HCT116 (cell line): ENCODE measurements around the gene TSSK2. TPM values are rescaled to one million over a fixed set of nuclear protein-coding genes. Genes with fewer than 3 reads are reported as not detected.

ENCODE experiments used
- ATAC-seq: fragments of 200-7000 bp; cut with Tn5 transposase; 2 replicates; pipeline ENCODE4 v1.9.1; 2020; ENCODE audit warnings: mild to moderate bottlenecking, moderate library complexity
- BruUV-seq: library from RNA; stranded (reverse); fragments of 400-500 nt; replicated peaks from 2 replicates; lab custom pipeline; 2021; lab: Mats Ljungman, UMichigan
- CTCF ChIA-PET: fragments of 300-600 bp; sonication (Branson Sonifier 250); formaldehyde crosslinking; loops from one replicate; lab custom pipeline; 2021; ENCODE audit warnings: antibody characterized with exemption; lab: Charles Lee
- POLR2A ChIA-PET: fragments of 300-600, 350-600 bp; sonication (Branson Sonifier 250); formaldehyde crosslinking; loops from one replicate; lab custom pipeline; 2021; ENCODE audit warnings: antibody characterized with exemption; lab: Charles Lee
- RAD21 ChIA-PET, 2 experiments: fragments of 300-600 bp; sonication (Branson Sonifier 250); formaldehyde crosslinking; loops; one replicate each; lab custom pipeline; 2023; ENCODE audit warnings: low total read pairs in 2 of 2; ENCODE audit not compliant: uncharacterized antibody in 2 of 2, unreplicated experiment in 2 of 2, low non-redundant PET in 1 of 2; lab: Charles Lee
- DNase-seq: peaks from one replicate; pipeline ENCODE4 v3.0.0-alpha.2; 2010; ENCODE audit warnings: low read depth, low spot score
- H2AFZ ChIP-seq: fragments of 200-600 bp; shearing (Covaris generic), sonication (generic); 2 replicates; pipeline ENCODE4 v1.6.1; 2017; ENCODE audit warnings: low read depth, mixed run types, mixed read lengths, antibody characterized with exemption, low read length; ENCODE audit not compliant: poor library complexity, severe bottlenecking
- H3K27ac ChIP-seq: 2 replicates; pipeline ENCODE4 v1.5.1; 2012; ENCODE audit warnings: low read depth, low read length
- H3K27me3 ChIP-seq: fragments of 200-600 bp; sonication (generic); 2 replicates; pipeline ENCODE4 v1.6.1; 2016; ENCODE audit warnings: mixed run types, low read length, mixed read lengths; ENCODE audit not compliant: insufficient read depth
- H3K36me3 ChIP-seq, 2 experiments: fragments of 200-500 bp in 1 of 2; fragments of 200-600 bp in 1 of 2; sonication (Bioruptor generic) in 1 of 2; sonication (generic) in 1 of 2; 2 replicates each; pipeline versions ENCODE4 v1.5.1 to v1.6.1; 2014 to 2016; ENCODE audit warnings: low read length in 2 of 2, inconsistent platforms in 1 of 2, mixed read lengths in 1 of 2, mixed run types in 1 of 2; ENCODE audit not compliant: insufficient read depth in 2 of 2, control insufficient read depth in 1 of 2
- H3K4me1 ChIP-seq, 2 experiments: fragments of 200-600 bp in 1 of 2; sonication (generic) in 1 of 2; 2 replicates each; pipeline versions ENCODE4 v1.5.1 to v1.6.1; 2012 to 2017; ENCODE audit warnings: low read length in 2 of 2, inconsistent platforms in 1 of 2, mild to moderate bottlenecking in 1 of 2, mixed read lengths in 1 of 2, mixed run types in 1 of 2, moderate library complexity in 1 of 2; ENCODE audit not compliant: insufficient read depth in 2 of 2, control insufficient read depth in 1 of 2
- H3K4me2 ChIP-seq: fragments of 200-600 bp; sonication (generic); 2 replicates; pipeline ENCODE4 v1.6.1; 2017; ENCODE audit warnings: mixed run types, low read length, mixed read lengths
- H3K4me3 ChIP-seq, 2 experiments: fragments of 200-600 bp in 1 of 2; sonication (generic) in 1 of 2; replicated peaks in 1 of 2; 2 replicates each; pipeline ENCODE4 v1.5.1; 2011 to 2016; ENCODE audit warnings: low read length in 2 of 2, control low read depth in 1 of 2, low read depth in 1 of 2, mild to moderate bottlenecking in 1 of 2, mixed read lengths in 1 of 2, mixed run types in 1 of 2
- H3K79me2 ChIP-seq: fragments of 200-600 bp; sonication (generic); 2 replicates; pipeline ENCODE4 v1.6.1; 2017; ENCODE audit warnings: mild to moderate bottlenecking, mixed run types, low read length, moderate library complexity, mixed read lengths; ENCODE audit not compliant: insufficient read depth
- H3K9ac ChIP-seq: fragments of 200-600 bp; sonication (generic); 2 replicates; pipeline ENCODE4 v1.6.1; 2016; ENCODE audit warnings: low read length, mixed read lengths
- H3K9me2 ChIP-seq: fragments of 200-600 bp; sonication (generic), shearing (Covaris generic); 2 replicates; pipeline ENCODE4 v1.6.1; 2017; ENCODE audit warnings: mixed run types, mild to moderate bottlenecking, moderate library complexity; ENCODE audit not compliant: insufficient read depth
- H3K9me3 ChIP-seq, 2 experiments: fragments of 200-500 bp in 1 of 2; fragments of 200-600 bp in 1 of 2; sonication (Bioruptor generic) in 1 of 2; sonication (generic) in 1 of 2; 2 replicates each; pipeline ENCODE4 v1.6.1; 2014 to 2017; ENCODE audit warnings: low read length in 2 of 2, mixed read lengths in 2 of 2, inconsistent platforms in 1 of 2, low read depth in 1 of 2, mild to moderate bottlenecking in 1 of 2, mixed run types in 1 of 2, moderate library complexity in 1 of 2; ENCODE audit not compliant: control insufficient read depth in 1 of 2, insufficient read depth in 1 of 2
- H4K20me1 ChIP-seq: fragments of 200-600 bp; sonication (generic), shearing (Covaris generic); 2 replicates; pipeline ENCODE4 v1.6.1; 2017; ENCODE audit warnings: mixed run types, mild to moderate bottlenecking, moderate library complexity; ENCODE audit not compliant: insufficient read depth
- CBX3 ChIP-seq: IDR thresholded peaks from 2 replicates; pipeline ENCODE4 v1.6.1; 2012; ENCODE audit warnings: low read depth
- CEBPB ChIP-seq: IDR thresholded peaks from 2 replicates; pipeline ENCODE4 v1.6.1; 2012; ENCODE audit warnings: low read depth
- ELF1 ChIP-seq: IDR thresholded peaks from 2 replicates; pipeline ENCODE4 v1.6.1; 2012; ENCODE audit warnings: low read depth, borderline replicate concordance
- EZH2phosphoT487 ChIP-seq: fragments of 200-600 bp; IDR thresholded peaks from 2 replicates; pipeline ENCODE4 v1.6.1; 2018; ENCODE audit warnings: antibody characterized with exemption, borderline replicate concordance
- FOSL1 ChIP-seq: IDR thresholded peaks from 2 replicates; pipeline ENCODE4 v1.6.1; 2012; ENCODE audit warnings: low read depth
- JUND ChIP-seq: IDR thresholded peaks from 2 replicates; pipeline ENCODE4 v1.6.1; 2012
- POLR2A ChIP-seq: IDR thresholded peaks from 2 replicates; pipeline ENCODE4 v1.7.0; 2011; ENCODE audit warnings: borderline replicate concordance; ENCODE audit not compliant: insufficient read depth, insufficient read length; ENCODE audit errors: extremely low read depth
- RAD21 ChIP-seq: IDR thresholded peaks from 2 replicates; pipeline ENCODE4 v1.6.1; 2012; ENCODE audit warnings: low read depth, mild to moderate bottlenecking
- SIN3A ChIP-seq: IDR thresholded peaks from 2 replicates; pipeline ENCODE4 v1.6.1; 2012; ENCODE audit warnings: low read depth
- SP1 ChIP-seq: IDR thresholded peaks from 2 replicates; pipeline ENCODE4 v1.6.1; 2012; ENCODE audit warnings: low read depth
- ZFX ChIP-seq: fragments of 450-650 bp; IDR thresholded peaks from 2 replicates; pipeline ENCODE4 v1.6.1; 2017
- ZNF274 ChIP-seq: fragments of 200-500 bp; sonication (Bioruptor generic); IDR thresholded peaks from 2 replicates; pipeline ENCODE4 v1.6.1; 2014; ENCODE audit warnings: mild to moderate bottlenecking, low read depth, low read length, inconsistent platforms
- intact Hi-C: fragments of 100-400 bp; cut with micrococcal nuclease; formaldehyde crosslinking; loops from 2 replicates; pipeline ENCODE4 v1.10.0; 2022
- total RNA-seq: library from RNA; stranded (reverse); gene quantifications from one replicate; pipeline ENCODE4 v1.2.1, GENCODE V29; 2021; ENCODE audit not compliant: unreplicated experiment
- TF ChIP-seq, protein P1 (sequence below): IDR thresholded peaks from 2 replicates; pipeline ENCODE4 v1.6.1; 2012; ENCODE audit warnings: low read depth
- TF ChIP-seq, protein P2 (sequence below): IDR thresholded peaks from 2 replicates; pipeline ENCODE4 v1.6.1; 2012
- TF ChIP-seq, protein P3 (sequence below): IDR thresholded peaks from 2 replicates; pipeline ENCODE4 v1.6.1; 2011; ENCODE audit warnings: mild to moderate bottlenecking, low read length, moderate library complexity; ENCODE audit not compliant: insufficient replicate concordance; ENCODE audit errors: extremely low read depth
- TF ChIP-seq, protein P4 (sequence below): IDR thresholded peaks from 2 replicates; pipeline ENCODE4 v1.6.1; 2012

Gene TSSK2
- total RNA-seq, 1 experiment from 2014 or later = not detected

DNA sequence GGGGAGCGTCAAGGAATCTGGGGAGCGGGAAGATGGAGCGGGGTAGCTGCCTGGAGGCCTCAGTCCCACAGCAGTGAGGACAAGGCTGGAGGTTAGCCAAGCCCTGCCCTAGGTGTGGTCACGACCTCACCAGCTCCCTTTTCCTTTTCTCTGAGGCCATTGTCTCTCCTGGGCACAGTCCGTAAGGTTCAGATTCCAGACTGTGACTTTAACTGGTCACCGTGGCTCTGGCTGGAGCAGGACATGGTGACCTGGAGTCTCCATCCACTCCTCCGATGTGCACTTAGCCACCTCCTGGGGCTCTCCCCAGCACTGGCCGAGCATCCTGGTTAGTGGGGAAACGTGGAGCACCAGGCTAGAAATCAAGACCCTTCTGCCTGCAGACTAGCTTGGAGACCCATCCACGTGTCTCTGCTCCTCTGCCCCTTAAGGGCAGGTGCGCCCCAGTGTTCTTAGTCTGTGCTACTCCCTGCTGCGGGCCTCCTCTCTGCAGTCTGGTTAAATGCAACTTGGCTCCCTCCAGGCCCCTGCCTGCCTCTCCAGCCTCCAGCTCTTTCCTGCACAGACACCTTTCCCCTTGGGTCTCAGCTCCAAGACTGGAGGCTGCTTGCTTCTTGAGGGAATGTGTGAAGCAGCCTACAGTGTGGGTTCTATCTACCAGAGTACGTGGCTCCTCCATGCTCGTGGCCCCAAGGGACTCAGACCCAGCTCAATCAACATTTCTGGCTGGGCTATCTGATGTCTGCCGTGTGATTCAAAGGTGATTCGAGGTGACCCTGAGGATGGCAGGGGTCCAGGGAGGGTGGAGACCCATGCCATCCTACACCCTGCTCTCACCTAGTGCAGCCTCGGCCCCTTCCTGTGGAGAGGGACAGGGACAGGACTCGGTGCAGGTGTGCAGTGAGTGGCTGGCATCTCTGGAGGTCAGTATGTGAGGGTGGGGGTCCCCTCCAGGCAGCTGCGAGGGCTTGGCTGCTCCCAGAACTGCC, 42.2 kb downstream of the TSSK2 start:
- Histone ChIP-seq H4K20me1 (no peaks in the 10 kb centered on the region), H2AFZ (no peak overlapping the region), H3K36me3 (no peaks in the 10 kb centered on the region)
- TF ChIP-seq, protein P1, sequence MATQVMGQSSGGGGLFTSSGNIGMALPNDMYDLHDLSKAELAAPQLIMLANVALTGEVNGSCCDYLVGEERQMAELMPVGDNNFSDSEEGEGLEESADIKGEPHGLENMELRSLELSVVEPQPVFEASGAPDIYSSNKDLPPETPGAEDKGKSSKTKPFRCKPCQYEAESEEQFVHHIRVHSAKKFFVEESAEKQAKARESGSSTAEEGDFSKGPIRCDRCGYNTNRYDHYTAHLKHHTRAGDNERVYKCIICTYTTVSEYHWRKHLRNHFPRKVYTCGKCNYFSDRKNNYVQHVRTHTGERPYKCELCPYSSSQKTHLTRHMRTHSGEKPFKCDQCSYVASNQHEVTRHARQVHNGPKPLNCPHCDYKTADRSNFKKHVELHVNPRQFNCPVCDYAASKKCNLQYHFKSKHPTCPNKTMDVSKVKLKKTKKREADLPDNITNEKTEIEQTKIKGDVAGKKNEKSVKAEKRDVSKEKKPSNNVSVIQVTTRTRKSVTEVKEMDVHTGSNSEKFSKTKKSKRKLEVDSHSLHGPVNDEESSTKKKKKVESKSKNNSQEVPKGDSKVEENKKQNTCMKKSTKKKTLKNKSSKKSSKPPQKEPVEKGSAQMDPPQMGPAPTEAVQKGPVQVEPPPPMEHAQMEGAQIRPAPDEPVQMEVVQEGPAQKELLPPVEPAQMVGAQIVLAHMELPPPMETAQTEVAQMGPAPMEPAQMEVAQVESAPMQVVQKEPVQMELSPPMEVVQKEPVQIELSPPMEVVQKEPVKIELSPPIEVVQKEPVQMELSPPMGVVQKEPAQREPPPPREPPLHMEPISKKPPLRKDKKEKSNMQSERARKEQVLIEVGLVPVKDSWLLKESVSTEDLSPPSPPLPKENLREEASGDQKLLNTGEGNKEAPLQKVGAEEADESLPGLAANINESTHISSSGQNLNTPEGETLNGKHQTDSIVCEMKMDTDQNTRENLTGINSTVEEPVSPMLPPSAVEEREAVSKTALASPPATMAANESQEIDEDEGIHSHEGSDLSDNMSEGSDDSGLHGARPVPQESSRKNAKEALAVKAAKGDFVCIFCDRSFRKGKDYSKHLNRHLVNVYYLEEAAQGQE = no peak
- TF ChIP-seq ELF1 (no peak), EZH2phosphoT487 (no peak), POLR2A (no peak), CBX3 (no peak), CEBPB (no peak), SIN3A (no peak), ZFX (no peak), ZNF274 (no peak), SP1 (no peak), RAD21 (no peak), JUND (no peak), FOSL1 (no peak)
- TF ChIP-seq, protein P2, sequence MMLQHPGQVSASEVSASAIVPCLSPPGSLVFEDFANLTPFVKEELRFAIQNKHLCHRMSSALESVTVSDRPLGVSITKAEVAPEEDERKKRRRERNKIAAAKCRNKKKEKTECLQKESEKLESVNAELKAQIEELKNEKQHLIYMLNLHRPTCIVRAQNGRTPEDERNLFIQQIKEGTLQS = no peak
- TF ChIP-seq, protein P3, sequence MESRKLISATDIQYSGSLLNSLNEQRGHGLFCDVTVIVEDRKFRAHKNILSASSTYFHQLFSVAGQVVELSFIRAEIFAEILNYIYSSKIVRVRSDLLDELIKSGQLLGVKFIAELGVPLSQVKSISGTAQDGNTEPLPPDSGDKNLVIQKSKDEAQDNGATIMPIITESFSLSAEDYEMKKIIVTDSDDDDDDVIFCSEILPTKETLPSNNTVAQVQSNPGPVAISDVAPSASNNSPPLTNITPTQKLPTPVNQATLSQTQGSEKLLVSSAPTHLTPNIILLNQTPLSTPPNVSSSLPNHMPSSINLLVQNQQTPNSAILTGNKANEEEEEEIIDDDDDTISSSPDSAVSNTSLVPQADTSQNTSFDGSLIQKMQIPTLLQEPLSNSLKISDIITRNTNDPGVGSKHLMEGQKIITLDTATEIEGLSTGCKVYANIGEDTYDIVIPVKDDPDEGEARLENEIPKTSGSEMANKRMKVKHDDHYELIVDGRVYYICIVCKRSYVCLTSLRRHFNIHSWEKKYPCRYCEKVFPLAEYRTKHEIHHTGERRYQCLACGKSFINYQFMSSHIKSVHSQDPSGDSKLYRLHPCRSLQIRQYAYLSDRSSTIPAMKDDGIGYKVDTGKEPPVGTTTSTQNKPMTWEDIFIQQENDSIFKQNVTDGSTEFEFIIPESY = no peak
- TF ChIP-seq, protein P4, sequence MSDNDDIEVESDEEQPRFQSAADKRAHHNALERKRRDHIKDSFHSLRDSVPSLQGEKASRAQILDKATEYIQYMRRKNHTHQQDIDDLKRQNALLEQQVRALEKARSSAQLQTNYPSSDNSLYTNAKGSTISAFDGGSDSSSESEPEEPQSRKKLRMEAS = no peak
- TF ChIP-seq, all 23 proteins: peak for 0
- Histone ChIP-seq H3K9me3 (no peaks in the 10 kb centered on the region), H3K4me3 (peak overlapping the region; percentile 98), H3K79me2 (peaks cover 62% of the 10 kb centered on the region), H3K4me2 (peak overlapping the region; percentile 99), H3K27ac (peak overlapping the region; percentile 88), H3K9ac (peak overlapping the region; percentile 99), H3K9me2 (no peaks in the 10 kb centered on the region), H3K27me3 (peaks cover 6% of the 10 kb centered on the region; the same call in 1 of the 2 replicates), H3K4me1 (peaks cover 11 to 66% of the 10 kb centered on the region in 2 experiments)
- intact Hi-C loops = no loop called here
- ATAC-seq (no peak), DNase-seq (no peak)
- BruUV-seq = no TSS peak
- POLR2A ChIA-PET = no interaction called here
- CTCF ChIA-PET = interaction anchor here (1.0 to 1.5 kb wide), 2 partner anchors 29 to 456 kb away, joined by 3 to 4 read pairs; partner anchors contain the start of gene ESS2
- RAD21 ChIA-PET = no interaction called here
